Smooth muscle cell of the brain vasculature (primary cell): ENCODE data around the gene LTBP1.

Experiments
- DNase-seq: peaks from one replicate; pipeline ENCODE4 v3.0.0-alpha.2; 2012; ENCODE audit warnings: low read depth, low spot score

The LTBP1 gene

DNA sequence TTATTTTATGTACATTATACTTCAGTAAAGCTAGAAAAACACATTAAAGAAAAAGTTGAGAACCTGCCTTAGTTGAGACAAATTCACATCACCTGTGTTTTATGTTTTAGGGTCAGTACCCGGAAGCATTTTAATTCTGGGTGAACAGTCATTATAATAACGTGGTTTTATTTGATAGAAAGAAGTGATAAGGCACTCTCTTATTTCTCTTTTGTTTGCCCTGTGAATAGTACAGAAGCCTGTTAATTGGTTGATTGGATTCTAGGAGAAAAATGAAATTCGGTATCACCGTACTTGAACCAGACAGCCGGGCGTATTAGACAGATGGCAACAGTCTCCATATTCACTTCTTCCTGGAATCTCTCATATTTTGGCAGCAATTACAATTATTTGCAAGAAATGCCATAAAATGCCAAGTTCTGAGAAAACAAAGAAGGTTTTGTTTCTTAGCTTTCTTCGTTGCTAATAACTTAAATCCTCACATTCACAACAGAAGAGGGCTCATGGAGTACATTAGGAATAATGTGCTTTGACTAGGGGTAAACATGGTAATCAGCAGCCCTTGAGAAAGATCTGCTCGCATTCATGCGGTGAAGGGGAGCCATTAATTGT is 361.0 kb downstream of the LTBP1 start:
- no peak for DNase-seq

DNA sequence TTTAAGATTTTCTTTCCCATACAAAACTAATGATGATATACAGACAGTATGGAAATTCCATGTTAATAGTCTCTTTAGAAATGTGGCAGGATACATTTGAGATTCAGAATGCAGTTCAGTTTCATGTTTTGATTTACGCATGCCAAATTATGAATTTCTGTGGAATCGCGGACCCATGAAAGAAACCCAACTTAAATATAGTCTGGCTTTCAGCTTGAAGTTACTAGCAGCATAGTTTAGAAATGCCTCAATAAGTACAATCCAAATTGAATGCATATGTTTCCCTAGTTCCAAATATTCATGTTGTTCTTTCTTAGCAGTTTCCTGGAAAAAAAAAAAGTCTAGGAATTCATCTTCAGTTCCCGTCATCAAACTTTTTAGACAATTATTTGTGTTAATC is 365.6 kb downstream of the LTBP1 start:
- no peak for DNase-seq

DNA sequence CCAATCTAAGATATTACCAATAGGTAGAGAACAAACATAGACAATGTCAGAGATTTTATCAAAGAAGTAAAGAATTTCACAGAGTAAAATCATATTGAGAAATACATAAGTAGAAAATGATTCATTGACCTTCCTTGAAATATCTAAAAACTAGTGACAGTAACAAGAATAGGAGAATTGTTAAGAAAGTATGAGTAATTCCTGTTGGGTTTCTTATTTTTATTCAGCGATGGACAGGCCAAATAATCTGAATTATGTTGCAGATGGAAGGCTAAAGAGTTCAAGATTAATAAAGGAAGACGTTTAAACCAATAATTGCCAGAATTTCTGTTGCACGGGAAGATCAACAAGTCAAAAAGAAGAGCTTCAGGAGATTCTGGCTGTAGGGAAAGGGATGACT is 366.3 kb downstream of the LTBP1 start:
- DNase-seq: no peak

DNA sequence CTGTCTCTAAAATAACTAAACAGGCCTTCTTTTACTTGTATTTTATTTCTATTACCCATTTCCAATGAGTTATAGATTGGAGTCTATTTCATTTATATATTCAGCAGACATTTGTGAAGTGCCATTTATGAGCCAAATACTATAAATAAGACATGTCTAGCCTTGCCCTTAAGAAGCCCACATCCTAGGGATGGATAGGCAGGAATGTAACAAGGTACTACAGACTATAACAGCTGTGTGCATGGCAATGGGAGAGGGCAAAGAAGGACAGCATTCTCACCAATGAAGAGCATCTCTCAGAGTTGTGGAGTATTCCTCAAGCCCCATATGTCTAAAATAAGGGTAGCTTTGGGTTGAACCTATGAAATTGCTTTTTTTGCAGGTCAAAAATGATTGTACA is 367.8 kb downstream of the LTBP1 start:
- DNase-seq: no peak

DNA sequence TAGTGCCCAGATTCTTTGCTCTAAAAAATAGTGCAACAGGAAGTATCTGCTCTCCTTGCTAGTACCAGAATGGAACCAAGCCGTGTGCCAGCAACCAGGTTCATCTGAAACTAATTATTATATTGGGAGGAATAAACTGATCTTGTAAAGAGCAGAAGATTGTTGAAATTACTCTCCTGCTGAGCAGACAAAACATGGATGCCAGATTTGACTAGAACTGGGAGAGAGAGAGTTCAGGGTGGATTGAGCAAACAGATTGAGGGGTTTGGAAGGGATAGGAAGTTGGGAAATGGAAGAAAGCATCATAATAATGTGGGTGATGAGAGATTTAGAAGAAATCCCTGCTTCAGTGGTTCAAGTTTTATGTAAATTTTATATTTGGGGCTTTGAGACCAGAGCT is 369.6 kb downstream of the LTBP1 start:
- DNase-seq: no peak

DNA sequence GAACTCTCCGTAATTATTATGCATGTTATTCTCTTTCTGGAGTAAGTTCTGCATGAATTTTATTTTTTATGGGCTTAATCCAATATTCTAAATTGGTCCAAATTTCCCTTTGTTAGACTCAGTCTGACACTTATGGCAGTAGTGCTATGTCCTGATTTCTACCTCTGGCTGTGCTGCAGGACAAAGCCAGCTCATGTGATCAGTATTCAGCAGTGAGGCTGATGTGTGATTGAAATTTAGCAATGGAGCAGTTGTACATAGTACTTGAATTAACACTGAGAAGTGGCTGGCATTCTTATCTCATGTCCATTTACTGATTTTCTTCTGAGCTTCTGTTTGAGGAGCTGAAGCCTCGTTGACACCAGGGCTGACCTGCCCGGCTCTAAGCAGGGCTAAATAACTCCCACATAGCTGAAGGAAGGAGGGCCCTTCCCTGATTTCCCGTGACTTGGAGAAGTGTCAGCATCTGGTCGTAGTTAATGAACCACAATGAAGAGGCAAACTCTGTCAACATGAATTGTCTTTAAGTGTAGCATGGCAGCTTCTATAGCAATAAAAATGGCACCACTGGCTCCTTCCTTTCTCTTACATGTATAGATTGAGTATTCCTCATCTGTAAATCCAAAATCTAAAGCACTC is 370.7 kb downstream of the LTBP1 start:
- no peak for DNase-seq

DNA sequence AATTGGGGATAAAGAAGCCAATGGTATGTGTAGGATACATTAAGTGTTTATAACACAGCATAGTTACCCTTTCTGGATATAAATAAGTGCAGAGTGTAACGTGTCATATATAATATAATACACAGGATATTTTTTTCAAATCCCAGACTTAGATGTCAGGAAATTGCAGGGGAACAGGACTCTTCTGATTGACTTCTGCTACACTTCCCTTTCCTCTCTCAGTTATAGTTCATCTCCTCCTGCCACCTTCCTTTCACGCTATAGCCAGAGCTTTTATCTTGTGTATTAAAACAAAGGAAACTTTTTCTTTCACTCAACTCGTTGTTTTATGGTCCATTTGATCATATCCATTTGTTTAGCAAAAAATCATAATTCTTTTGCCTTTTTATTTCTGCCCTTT is 371.7 kb downstream of the LTBP1 start:
- DNase-seq: no peak

DNA sequence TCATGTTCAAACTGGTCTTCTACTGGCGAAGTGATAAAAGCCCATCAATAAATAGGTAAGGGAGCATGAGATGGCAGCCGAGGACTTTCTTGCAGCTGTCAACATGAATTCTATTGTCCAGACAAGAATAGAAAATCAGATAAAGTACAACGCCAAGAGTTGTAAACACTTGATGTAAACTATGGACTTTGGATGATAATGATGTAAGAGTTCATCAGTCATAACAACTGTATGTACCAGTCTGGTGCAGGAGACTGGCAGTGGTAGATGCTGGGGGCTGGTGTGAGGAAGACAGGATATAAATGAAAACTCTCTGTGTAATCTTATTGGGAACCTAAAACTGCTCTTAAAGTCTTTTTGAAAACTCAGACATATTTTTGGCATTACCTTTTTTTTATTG is 373.8 kb downstream of the LTBP1 start:
- no peak for DNase-seq

DNA sequence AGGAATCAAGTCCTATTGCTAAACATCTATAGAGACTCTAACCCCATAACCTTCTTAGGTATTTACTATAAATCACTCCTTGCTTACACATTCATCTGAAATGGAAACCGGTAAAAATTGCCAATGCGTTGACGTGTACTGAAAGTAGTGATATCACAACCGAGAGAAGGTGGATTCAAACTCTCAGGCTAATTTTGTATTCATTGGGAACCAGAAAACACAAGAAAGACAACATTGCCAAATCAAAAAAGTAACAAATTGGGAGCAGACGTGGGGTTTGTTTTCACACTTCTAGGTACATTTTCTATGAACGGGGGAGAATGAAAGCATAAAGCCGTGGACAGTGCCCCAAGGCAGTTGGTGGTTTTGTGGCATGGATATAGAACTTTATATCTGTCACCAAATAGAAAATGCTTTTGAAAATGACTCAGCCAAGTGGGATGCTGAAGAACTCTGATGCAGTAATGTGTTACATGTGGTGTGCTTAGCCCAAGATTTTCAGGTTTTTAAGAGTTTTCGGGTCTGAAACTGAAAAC is 374.6 kb downstream of the LTBP1 start:
- no peak for DNase-seq

DNA sequence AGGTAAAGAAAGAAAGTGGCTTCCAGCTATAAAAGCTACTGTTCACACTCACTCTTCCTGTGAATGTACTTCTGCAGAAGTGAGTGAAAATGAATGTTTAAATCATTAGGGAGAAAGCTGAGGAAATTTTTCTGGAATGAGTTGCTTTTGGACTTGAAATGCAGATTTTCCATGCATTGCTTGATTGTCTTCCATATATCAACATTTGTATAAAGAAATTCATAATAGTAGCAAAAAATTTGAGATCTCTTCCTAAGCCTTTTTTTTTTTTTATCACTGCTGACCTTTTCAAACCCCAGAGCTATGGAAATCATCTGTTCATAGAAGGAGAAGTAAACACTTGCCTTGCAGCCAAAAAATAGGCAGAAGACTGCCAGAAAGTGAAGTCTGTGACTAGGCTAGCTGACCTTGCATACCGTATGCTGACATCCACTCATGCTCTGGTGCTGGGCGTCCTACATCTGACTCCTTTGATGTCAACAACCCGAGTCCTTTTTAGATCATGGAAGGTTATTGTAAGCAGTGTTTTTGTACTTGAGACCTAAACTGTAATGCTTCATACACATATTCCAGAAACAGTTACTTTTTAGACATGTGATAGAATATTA is 375.2 kb downstream of the LTBP1 start:
- peak; percentile 32 for DNase-seq

DNA sequence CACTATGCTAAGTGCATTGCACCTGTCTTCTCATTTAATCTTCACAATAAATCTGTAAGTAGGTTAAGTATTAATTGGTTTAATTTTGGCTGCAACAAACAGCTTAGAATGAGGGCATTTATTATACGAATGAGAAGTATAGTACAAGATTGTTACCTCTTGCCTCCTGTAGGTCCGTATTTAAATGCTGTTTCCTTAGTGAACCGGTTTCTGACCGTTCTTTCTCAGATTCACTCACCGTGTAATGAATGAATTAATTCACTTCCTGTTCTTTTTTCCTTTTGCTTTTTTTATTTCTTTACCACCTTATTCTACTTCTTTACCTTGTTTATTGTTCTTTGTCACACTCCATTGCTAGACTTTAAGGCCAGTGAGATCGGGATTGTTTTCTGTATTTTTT is 375.9 kb downstream of the LTBP1 start:
- DNase-seq: no peak

DNA sequence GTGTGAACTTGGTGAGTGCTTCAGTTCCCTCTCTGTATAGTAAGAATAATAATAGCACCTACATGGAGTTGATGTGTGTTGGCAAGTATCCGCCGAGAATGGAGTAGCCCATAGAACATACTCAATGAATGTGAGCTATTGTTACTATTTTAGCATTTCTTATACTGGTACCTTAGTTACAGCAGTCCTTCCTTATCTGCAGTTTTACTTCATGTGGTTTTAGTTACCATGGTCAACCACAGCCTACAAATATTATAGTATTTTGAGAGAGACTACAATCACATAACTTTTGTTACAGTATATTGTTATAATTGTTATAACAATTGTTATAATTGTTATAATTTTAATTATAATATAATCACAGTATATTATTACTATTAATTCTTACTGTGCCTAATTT is 377.2 kb downstream of the LTBP1 start:
- no peak for DNase-seq

DNA sequence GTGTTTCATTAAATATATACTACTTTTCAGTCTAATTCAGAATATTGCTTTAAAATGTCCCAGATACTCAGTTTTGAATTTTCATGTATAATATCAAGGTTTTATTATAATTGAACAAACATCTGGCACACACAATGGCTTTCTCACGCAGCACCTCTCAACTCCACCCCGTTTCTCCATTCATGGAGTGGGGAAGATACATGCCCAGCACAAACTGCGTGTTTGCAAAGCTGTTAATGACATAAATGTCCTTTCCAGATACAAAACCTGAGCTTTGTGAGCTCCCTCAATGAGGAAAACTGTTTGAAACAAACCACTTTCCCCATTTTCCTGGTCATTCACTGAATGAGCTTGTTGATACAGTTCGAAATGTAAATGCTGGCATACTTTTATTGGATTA is 379.3 kb downstream of the LTBP1 start:
- DNase-seq: no peak

DNA sequence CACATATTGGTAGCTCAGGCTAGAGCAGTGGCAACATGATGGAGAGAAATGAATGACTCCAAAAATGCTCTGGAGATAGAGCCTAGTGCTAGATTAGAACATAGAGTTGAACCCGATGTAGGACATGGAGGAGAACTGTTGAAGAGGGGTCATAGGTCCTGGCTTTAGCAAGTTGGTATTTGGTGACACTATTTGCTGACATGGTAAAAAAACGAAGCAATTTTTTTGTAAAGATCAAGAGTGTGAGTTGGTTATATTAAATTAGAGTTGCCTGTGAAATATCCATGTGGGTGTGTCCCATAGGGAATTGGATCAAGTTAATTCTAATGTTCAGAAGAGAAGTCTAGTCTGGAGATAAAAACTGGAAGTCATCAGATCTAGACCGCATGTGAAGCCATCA is 386.7 kb downstream of the LTBP1 start:
- DNase-seq: no peak

DNA sequence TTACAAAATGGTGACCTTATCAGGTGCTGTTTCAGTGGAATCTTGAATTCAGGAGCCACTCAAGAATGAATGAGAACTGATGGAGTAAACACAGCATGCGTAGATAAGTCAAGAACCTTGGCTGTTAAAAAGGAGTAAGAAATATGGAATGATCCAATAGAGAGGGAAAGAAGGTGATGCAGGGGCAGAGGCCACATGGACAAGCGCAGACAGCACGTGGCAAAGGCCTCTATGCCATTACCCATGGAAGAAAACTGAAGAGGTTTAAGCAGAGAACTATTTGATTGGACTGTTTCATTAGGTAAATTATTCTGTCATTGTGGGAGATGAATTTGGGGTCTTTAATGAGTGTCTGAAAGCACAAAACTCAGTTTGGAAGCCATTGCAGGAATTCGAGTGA is 387.3 kb downstream of the LTBP1 start:
- DNase-seq: no peak

DNA sequence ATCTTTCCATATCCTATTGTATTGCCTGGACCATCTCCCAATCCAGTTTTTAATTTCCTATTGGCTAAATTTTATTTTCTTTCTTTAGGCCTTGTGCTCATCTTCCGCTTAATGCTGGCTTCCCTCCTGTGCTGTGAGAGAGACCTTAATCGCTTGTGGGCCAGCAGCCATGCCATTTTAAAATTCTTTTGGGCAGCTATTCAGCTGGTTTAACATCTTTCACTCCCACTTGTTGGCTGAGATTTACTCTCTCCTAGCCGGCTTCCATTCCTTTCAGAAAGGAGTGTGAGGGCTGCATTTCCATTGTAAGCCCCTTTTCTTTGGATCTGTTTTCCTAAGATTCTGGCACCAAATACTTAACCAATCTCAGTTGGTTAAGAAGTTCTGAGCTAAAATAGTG is 388.8 kb downstream of the LTBP1 start:
- DNase-seq: no peak

DNA sequence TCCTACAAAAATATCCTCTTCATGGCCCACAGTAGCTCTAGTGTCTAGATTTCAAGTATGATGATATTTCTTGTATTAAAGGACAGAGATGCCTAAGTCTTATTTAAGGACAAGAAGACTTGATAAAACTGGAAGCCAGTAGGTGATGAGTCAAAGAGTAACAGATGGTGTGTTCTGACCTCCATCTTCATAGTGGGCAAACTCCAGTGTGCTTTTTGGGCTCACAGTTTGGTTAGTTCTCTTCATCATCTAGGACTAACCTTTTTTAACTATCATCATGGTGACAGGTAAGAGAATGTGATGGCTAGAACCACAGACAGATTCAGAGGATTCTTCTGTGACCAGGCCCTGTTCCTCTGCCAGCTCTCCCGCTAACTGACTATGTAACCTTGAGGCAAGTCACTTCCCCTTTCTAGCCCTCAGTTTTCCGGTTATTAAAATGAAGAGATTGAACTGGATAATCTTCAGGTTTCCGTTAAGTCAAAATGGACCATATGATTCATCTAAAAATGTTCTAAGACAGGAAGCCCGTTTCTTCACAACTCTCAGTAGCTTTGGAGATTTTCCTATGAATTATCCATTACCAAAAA is 389.4 kb downstream of the LTBP1 start:
- no peak for DNase-seq

DNA sequence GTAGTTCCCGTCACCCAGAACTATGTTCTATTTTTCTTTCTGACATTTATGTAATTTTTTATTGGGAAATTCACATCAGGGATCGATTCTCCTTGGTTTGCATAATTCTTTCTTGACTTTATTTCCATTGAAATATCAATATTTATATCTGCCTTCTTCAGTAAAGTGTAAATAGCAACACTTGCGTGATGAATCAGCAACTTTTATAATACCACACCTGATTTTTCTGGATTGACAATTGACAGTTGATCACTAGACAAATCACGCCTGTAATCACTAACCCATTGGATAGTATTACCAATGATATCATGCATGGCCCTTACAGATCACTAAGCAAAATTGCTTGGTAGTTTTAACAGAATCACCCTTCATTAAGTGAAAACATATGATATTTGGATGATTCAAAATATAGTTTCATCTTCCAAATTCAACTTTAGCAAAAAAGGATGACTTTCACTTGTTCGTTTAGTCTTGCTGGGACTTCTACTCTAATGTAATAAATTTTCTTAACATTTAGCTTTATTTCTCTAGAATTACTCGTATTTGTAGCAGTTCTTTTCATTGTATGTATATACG is 390.7 kb downstream of the LTBP1 start:
- DNase-seq: no peak

DNA sequence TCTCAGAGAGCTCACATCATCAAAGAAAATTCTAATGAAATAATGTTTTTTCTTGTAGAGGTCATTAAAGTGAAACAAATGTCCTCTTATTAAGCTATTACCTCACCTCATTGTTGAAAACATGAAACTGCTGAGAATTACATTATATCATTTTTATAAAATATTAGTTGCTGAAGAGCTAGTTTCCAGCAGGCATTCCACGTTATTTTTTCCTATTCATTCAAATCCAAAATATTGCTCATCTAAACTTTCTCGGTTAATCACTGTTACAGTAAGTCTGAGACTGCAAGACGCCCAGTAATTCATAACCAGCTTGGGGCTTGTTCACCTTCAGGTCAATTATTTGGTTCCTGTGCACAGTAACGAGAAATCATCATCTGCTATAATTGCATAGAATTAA is 391.2 kb downstream of the LTBP1 start:
- no peak for DNase-seq

DNA sequence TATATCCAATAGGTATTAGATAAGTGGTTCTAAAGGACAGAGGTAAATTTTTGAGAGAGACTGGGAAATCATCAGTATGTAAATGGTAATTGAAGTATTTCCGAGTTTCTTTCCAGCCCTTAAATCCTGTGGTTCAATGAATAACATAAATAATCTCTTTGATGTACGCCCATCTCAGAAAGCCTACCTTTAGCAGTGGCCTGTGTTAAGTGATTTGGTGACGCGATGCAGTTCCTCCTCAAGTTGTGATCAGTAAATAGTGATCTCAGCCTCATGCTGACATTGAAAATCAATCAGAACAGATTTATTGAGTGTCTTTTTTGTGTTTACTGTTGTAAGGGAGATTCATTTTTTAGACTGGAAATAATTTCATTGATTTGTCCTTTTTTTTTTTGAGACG is 392.5 kb downstream of the LTBP1 start:
- DNase-seq: no peak

DNA sequence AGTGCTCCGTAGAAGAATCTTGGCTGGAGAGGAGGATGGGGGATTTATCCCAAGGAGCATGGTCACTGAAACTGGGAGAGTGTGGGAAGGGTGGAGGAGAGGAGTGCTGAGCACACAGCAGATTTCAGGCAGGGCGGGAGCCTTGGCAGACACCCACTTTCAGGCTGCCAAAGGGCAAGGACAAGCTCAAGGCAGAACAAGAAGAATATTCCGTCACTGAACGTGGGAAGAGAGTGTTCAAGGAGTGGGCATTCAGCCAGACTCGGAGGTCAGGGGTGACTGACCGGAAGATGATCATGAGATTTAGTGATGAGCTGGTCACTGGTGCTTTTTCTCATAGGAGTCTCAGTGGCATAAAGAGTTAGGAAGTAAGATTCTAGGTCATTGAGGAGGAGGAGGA is 393.5 kb downstream of the LTBP1 start:
- DNase-seq: no peak

DNA sequence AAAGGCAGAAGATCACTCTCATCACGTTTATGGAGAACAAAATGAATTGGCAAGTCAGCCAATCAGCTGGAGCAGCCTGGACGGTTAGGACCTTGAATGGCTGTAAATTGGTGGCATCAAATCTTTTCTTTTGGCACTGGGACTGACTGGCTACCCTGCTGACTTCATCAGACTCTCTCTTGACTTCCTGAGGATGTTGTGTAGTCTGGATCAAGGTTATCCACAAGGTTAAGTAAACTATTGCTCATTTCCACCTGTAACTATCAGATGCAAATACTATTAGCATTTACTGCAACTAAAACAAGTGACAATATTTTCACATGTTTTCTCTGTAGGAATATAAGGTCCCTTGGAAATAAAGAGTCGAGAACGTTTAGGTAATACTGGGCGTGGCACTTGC is 395.4 kb downstream of the LTBP1 start:
- no peak for DNase-seq

DNA sequence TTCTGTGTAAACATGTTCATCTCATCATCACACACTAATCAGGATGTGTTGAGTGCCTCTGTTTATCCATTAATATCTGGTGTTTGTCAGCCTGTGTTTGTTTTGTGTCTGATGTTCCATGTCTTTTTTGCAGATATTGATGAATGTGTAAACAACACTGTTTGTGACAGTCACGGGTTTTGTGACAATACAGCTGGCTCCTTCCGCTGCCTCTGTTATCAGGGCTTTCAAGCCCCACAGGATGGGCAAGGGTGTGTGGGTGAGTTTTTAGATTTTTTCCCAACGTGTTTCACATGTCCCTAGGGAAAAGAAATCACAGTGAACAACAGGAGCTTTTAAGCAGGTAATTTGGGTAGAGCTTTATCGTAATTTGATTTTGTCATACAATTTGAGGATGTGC is 396.0 kb downstream of the LTBP1 start:
- no peak for DNase-seq
